Measurements from ENCODE around the gene CFTR. TPM values are rescaled to one million over a fixed set of nuclear protein-coding genes. Genes with fewer than 3 reads are reported as not detected.

CFTR gene
- total and polyA plus RNA-seq, 2 of the 4 experiments (the other 2 are of a cell fraction): 0.18 to 0.21 TPM

GRCh38 chr7:117612637-117613036 lies 132.8 kb downstream of the CFTR start:
- H3K23ac ChIP-seq (ENCODE audit: low read depth, low read length): no peak overlapping the region
- ChIA-PET CTCF (no interaction called here), POLR2A (ENCODE audit: unreplicated experiment) (no interaction called here)
- no peak overlapping the region for H2BK20ac ChIP-seq (ENCODE audit: low read depth, low read length)
- no peak overlapping the region for H3K9ac ChIP-seq (ENCODE audit: low read depth, low read length)
- 89% methylated on average over 3 of the region's 3 CpGs; no CpG with 5 or more reads in 1 of the 2 experiments for WGBS, 2 experiments (ENCODE audit: extremely low coverage in 2 of 2, insufficient read length in 1 of 2)
- in situ Hi-C loops (cut with MboI; ENCODE audit: low sequenced_read_pairs): no loop called here
- H3K4me1 ChIP-seq (ENCODE audit: control insufficient read depth, insufficient read depth, low read length): no peaks in the 10 kb centered on the region
- no peak overlapping the region for H3K27ac ChIP-seq (ENCODE audit: insufficient read depth, low read length)
- no peak overlapping the region for H2BK15ac ChIP-seq (ENCODE audit: low read depth, low read length)
- H3K4ac ChIP-seq (ENCODE audit: low read depth, low read length): no peak overlapping the region
- dilution Hi-C loops (cut with HindIII; ENCODE audit: low sequenced_read_pairs, unreplicated experiment): no loop called here
- H4K20me1 ChIP-seq (ENCODE audit: insufficient read depth, low read length): no peaks in the 10 kb centered on the region
- no peaks in the 10 kb centered on the region for H3K9me1 ChIP-seq (ENCODE audit: insufficient read depth, low read length)
- no peak overlapping the region for H2BK120ac ChIP-seq (ENCODE audit: low read depth, low read length)
- no peak for ATAC-seq (ENCODE audit: low read depth)
- intact Hi-C loops (cut with micrococcal nuclease): no loop called here
- H3K27me3 ChIP-seq (ENCODE audit: control insufficient read depth, insufficient read depth, low read length): no peaks in the 10 kb centered on the region
- H3K9me3 ChIP-seq (ENCODE audit: control insufficient read depth, insufficient read depth, low read length): no peaks in the 10 kb centered on the region
- no peak overlapping the region for H3K18ac ChIP-seq (ENCODE audit: low read depth, low read length)
- TF ChIP-seq RAD21 (IDR thresholded peaks at IDR 0.05; ENCODE audit: low read length): no peak
- no peak for TF ChIP-seq BHLHE40 (IDR thresholded peaks at IDR 0.05; ENCODE audit: low read depth, low read length)
- TF ChIP-seq ELK1 (IDR thresholded peaks at IDR 0.05; ENCODE audit: borderline replicate concordance, low read depth, low read length): no peak
- TF ChIP-seq FOS (IDR thresholded peaks at IDR 0.05; ENCODE audit: low read depth, low read length): no peak
- H3K36me3 ChIP-seq (ENCODE audit: control insufficient read depth, insufficient read depth, low read length): no peaks in the 10 kb centered on the region
- H2AK5ac ChIP-seq (ENCODE audit: low read depth, low read length): no peak overlapping the region
- no peaks in the 10 kb centered on the region for H3K79me1 ChIP-seq (ENCODE audit: low read depth in 1 of 2, low read length in 2 of 2)
- no peak overlapping the region for H4K91ac ChIP-seq (ENCODE audit: insufficient read depth, low read depth, low read length)
- no peak overlapping the region for H3K56ac ChIP-seq (ENCODE audit: extremely low read depth, insufficient read depth, low read length)
- H2AFZ ChIP-seq (replicated peaks; ENCODE audit: low read length, poor library complexity): no peak overlapping the region
- H4K5ac ChIP-seq (ENCODE audit: low read depth, low read length): no peak overlapping the region
- H3K14ac ChIP-seq (replicated peaks; ENCODE audit: low read depth, low read length): no peak overlapping the region
- no TSS peak for BruUV-seq (replicated peaks)
- no peak overlapping the region for H3K4me2 ChIP-seq (ENCODE audit: low read depth, low read length)
- no peak overlapping the region for H3K4me3 ChIP-seq (ENCODE audit: insufficient read depth, low read depth, low read length)
- no peak overlapping the region for H2AK9ac ChIP-seq (replicated peaks; ENCODE audit: low read depth, low read length, poor library complexity)
- DNase-seq: no peak
- H4K8ac ChIP-seq (ENCODE audit: low read depth in 2 of 2, low read length in 2 of 2): no peak overlapping the region
- no peak overlapping the region for H2BK5ac ChIP-seq (ENCODE audit: low read depth, low read length, poor library complexity, severe bottlenecking)
